SU-DHL-6 (cell line): Measurements from ENCODE around the gene IRX3.

ENCODE experiments used
- CTCF ChIP-seq: fragments of 200-600 bp; sonication (generic); IDR thresholded peaks from one replicate; pipeline ENCODE4 v1.5.1; 2017; ENCODE audit warnings: antibody characterized with exemption, mild to moderate bottlenecking, low read length, moderate library complexity; ENCODE audit not compliant: insufficient read depth, poor library complexity, severe bottlenecking
- EZH2phosphoT487 ChIP-seq: fragments of 200-600 bp; sonication (generic), shearing (Covaris generic); conservative IDR thresholded peaks from 2 replicates; pipeline ENCODE4 v1.6.1; 2018; ENCODE audit warnings: mild to moderate bottlenecking, antibody characterized with exemption, low read length, moderate library complexity, mixed read lengths

DNA sequence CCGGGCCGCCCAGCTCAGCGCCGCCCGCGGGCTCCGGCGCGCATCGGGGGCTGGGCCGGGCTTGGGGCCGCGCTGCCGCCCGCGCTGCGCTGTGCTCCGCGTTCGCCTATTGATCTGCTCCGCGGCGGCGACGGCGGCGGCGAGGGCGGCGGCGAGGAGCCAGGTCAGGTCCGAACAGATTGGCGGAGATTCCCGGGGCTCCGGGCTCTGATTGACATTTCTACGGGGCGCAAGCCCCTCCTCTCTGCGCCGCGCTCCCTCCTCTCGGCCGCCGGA, 559 bp downstream of the IRX3 start:
- no peak for TF ChIP-seq CTCF
- TF ChIP-seq EZH2phosphoT487: no peak
